Adrenal gland (tissue), 12 donors: Measurements from ENCODE around the gene MBP. TPM values are rescaled to one million over a fixed set of nuclear protein-coding genes. Genes with fewer than 3 reads are reported as not detected.

Experiments used
- DNase-seq, 7 donors: peaks; one replicate each; pipeline ENCODE4 v3.0.0-alpha.2; 2019 to 2020
- H3K27ac ChIP-seq, 5 donors: fragments of 200-600 bp; sonication (generic) in 4 of 5; 1 replicate in 3 of 5; 2 replicates in 2 of 5; pipeline versions ENCODE4 v1.5.1 to v1.8.0; 2016 to 2020; ENCODE audit warnings: mild to moderate bottlenecking in 1 of 5
- H3K27me3 ChIP-seq: fragments of 200-600 bp; 2 replicates; pipeline ENCODE4 v1.8.0; 2021
- H3K36me3 ChIP-seq, 2 donors: fragments of 200-600 bp; replicated peaks in 1 of 2; 1 replicate in 1 of 2; 2 replicates in 1 of 2; pipeline versions ENCODE4 v1.5.1 to v1.8.0; 2018 to 2022
- H3K4me1 ChIP-seq, 2 donors: fragments of 200-600 bp; replicated peaks in 1 of 2; 1 replicate in 1 of 2; 2 replicates in 1 of 2; pipeline versions ENCODE4 v1.5.1 to v1.8.0; 2018 to 2021
- H3K4me3 ChIP-seq, 4 donors: fragments of 200-600 bp; sonication (generic) in 3 of 4; one replicate each; pipeline ENCODE4 v1.5.1; 2016 to 2018
- H3K9me3 ChIP-seq, 3 donors: fragments of 200-600 bp; sonication (generic) in 1 of 3; replicated peaks in 1 of 3; 1 replicate in 2 of 3; 2 replicates in 1 of 3; pipeline versions ENCODE4 v1.5.1 to v1.8.0; 2016 to 2021
- CTCF ChIP-seq, 6 experiments: fragments of 450-650 bp in 4 of 6; fragments of 200-600 bp in 2 of 6; sonication (generic) in 1 of 6; IDR thresholded peaks; 1 replicate in 5 of 6; 2 replicates in 1 of 6; pipeline versions ENCODE4 v1.5.1 to v1.8.0; 2016 to 2021; ENCODE audit warnings: antibody characterized with exemption in 6 of 6, mild to moderate bottlenecking in 2 of 6, moderate library complexity in 1 of 6
- POLR2A ChIP-seq, 2 donors: fragments of 450-650 bp; IDR thresholded peaks; one replicate each; pipeline ENCODE4 v1.6.1; 2017; ENCODE audit warnings: antibody characterized with exemption in 2 of 2, mild to moderate bottlenecking in 2 of 2, moderate library complexity in 1 of 2
- WGBS, 4 donors: extraction: QIAGEN DNeasy Blood & Tissue Kit in 2 of 4; methylation state at CpG; one replicate each; pipeline versions ENCODE4 v1.1.5 to v1.1.7; 2013 to 2017; 5-methylcytosine and 5-hydroxymethylcytosine counted together
- intact Hi-C, 2 donors: fragments of 100-400 bp; cut with DNase I; formaldehyde crosslinking; loops; one replicate each; pipeline versions ENCODE4 v1.14.1 to v1.15.0; 2022 to 2023
- polyA plus RNA-seq, 3 donors: library from polyadenylated mRNA; stranded (reverse); fragments of 200-250 nt in 2 of 3; fragments of 350-450 nt in 1 of 3; fragmentation: Illumina TruSeq in 1 of 3; extraction: RNeasy Lipid Tissue Mini Kit (QIAGEN cat#74804) in 1 of 3; gene quantifications; one replicate each; pipeline ENCODE4 v1.2.3, GENCODE V29; 2013 to 2014
- total RNA-seq, 9 donors: library from RNA; depleted of rRNA in 4 of 9; stranded (reverse); fragments of >200 nt in 4 of 9; fragments of 120-200 nt in 1 of 9; fragmentation: NEBNext Ultra II Directional in 1 of 9; extraction: Animal tissue kit (Norgen Biotek cat#: 25700) in 1 of 9; gene quantifications; one replicate each; pipeline versions ENCODE4 v1.1.0 to v1.2.4, GENCODE V29; 2013 to 2023
- donor health status: healthy with polysubstance abuse.
- donor health status: Bipolar disorder and iron deficiency.
- donor health status: DM: yes; HTN: yes; CAD: no.
- donor health status: DM: no; HTN: no; CAD: no.
- donor health status: DM: no; HTN: no; CAD: no.
- donor health status: DM: yes; HTN: yes; CAD: no.

The MBP gene
- total and polyA plus RNA-seq, 12 donors: 1.8 to 23.7 (median 13.7) TPM

DNA sequence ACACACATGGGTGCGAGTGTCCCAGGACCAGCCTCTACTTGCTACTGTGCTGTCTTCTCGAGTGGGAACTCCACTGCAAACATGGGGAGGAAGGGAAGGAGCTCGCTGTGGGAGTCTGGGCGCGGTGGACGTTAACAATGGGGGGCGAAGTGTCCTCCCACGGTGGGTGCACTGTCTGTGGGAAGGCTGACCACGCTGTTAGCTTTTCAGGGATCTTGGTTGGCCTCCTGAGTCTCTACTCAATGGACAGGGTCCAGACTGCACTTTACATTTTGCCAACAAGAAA, 146.7 kb downstream of the MBP start:
- no peak overlapping the region for H3K27ac ChIP-seq
- 85 to 100% (median 87%) methylated on average over 1 to 9 of the region's 9 CpGs for WGBS, 4 donors
- DNase-seq: no peak
- H3K4me1 ChIP-seq: peaks cover 0 to 6% of the 10 kb centered on the region in 2 donors
- no peaks in the 10 kb centered on the region for H3K36me3 ChIP-seq
- intact Hi-C loops: loop anchor here in 1 of 2 donors (10.0 kb wide), 1 partner anchor 181 kb away; no protein-coding TSS in a partner anchor
- TF ChIP-seq POLR2A (IDR thresholded peaks at IDR 0.05) (no peak), CTCF (IDR thresholded peaks at IDR 0.05) (no peak)
- H3K9me3 ChIP-seq: no peaks in the 10 kb centered on the region
- no peak overlapping the region for H3K4me3 ChIP-seq
- H3K27me3 ChIP-seq: no peaks in the 10 kb centered on the region

- H3K27ac ChIP-seq: no peak overlapping the region
Measured at GRCh38 chr18:76985156-76985950, 147.2 kb downstream of the MBP start.

GRCh38 chr18:76984193-76985155, 148.1 kb downstream of the MBP start:
- H3K4me1 ChIP-seq: peaks cover 0 to 6% of the 10 kb centered on the region in 2 donors
- intact Hi-C loops: loop anchor here (5.0 to 10.0 kb wide), 2 partner anchors 180 to 182 kb away; no protein-coding TSS in a partner anchor
- H3K27me3 ChIP-seq: no peaks in the 10 kb centered on the region
- no peak for DNase-seq
- H3K36me3 ChIP-seq: no peaks in the 10 kb centered on the region
- 87 to 92% (median 89%) methylated on average over 10 to 40 of the region's 40 CpGs for WGBS, 4 donors
- no peak overlapping the region for H3K27ac ChIP-seq
- no peak overlapping the region for H3K4me3 ChIP-seq
- no peaks in the 10 kb centered on the region for H3K9me3 ChIP-seq
- TF ChIP-seq POLR2A (IDR thresholded peaks at IDR 0.05) (no peak), CTCF (IDR thresholded peaks at IDR 0.05) (no peak)

More at GRCh38 chr18:76985156-76985950, 147.2 kb downstream of the MBP start:
- no peaks in the 10 kb centered on the region for H3K27me3 ChIP-seq
- WGBS, 4 donors: 78 to 92% (median 84%) methylated on average over 14 to 27 of the region's 27 CpGs
- H3K36me3 ChIP-seq: no peaks in the 10 kb centered on the region
- no peak for TF ChIP-seq POLR2A (IDR thresholded peaks at IDR 0.05)
- no peak for TF ChIP-seq CTCF (IDR thresholded peaks at IDR 0.05)
- DNase-seq: no peak
- intact Hi-C loops: loop anchor here in 1 of 2 donors (10.0 kb wide), 1 partner anchor 181 kb away; no protein-coding TSS in a partner anchor
- H3K4me1 ChIP-seq: peaks cover 0 to 6% of the 10 kb centered on the region in 2 donors
- H3K4me3 ChIP-seq: no peak overlapping the region
- no peaks in the 10 kb centered on the region for H3K9me3 ChIP-seq

- Histone ChIP-seq H3K36me3 (no peaks in the 10 kb centered on the region), H3K4me1 (peaks cover 0 to 6% of the 10 kb centered on the region in 2 donors), H3K9me3 (no peaks in the 10 kb centered on the region), H3K4me3 (no peak overlapping the region), H3K27me3 (no peaks in the 10 kb centered on the region), H3K27ac (no peak overlapping the region)
- DNase-seq: no peak
- 55 to 75% (median 59%) methylated on average over 6 to 10 of the region's 10 CpGs for WGBS, 4 donors
- TF ChIP-seq POLR2A (IDR thresholded peaks at IDR 0.05) (no peak), CTCF (IDR thresholded peaks at IDR 0.05) (peak in 1 of 6 experiments; percentile 1)
- intact Hi-C loops: loop anchor here (5.0 to 10.0 kb wide), 2 partner anchors 179 to 181 kb away; no protein-coding TSS in a partner anchor
Measured at GRCh38 chr18:76983613-76984051, 149.0 kb downstream of the MBP start.
